GM18951 (cell line): Measurements from ENCODE around the gene ETDA.
"Not testable (repeated sequence)": the region's sequence is repeated elsewhere in the genome, so short reads cannot be mapped to it uniquely, and the experiment has no call there.

ENCODE experiments used
- POLR2A ChIP-seq: IDR thresholded peaks from 4 replicates; pipeline ENCODE4 v1.6.1; 2011; ENCODE audit warnings: mild to moderate bottlenecking; ENCODE audit not compliant: insufficient read length, insufficient read depth; ENCODE audit errors: extremely low read depth
- in situ Hi-C: fragments of 300-500 bp; cut with MboI; formaldehyde crosslinking; loops from one replicate; pipeline ENCODE4 v1.12.0; 2022; ENCODE audit warnings: low sequenced_read_pairs, mixed read lengths, inconsistent platforms; ENCODE audit not compliant: unreplicated experiment

The ETDA gene

DNA sequence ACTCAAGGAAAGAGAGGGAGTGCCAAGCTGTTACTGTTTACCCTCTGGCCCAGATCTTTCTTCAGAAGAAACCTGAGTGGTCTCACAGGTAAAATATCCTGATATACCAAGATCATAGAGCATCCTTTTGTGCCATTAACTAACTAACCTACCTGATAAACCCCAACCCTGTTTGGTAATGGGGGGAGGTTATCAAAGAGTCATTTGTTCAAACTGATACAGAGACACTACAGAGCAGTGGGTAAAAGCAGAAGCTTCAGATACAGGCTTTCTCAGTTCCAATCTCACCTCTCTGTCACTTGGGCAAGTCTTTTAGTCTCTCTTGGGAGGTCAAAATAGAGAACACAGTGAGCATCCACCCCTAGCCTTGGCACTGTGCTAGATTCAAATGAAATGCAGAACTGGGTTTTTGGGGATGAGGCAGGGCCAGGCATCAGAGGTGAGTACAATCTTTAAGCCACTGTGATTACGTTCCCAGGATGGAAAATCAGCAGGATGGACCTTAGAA is at the start of gene ETDA:
ETDA (plus strand) TSS at position 51 of the 508 bp plus-strand sequence. CDS start 1,216 bp downstream, outside the sequence.
- in situ Hi-C loops = not testable (repeated sequence)

DNA sequence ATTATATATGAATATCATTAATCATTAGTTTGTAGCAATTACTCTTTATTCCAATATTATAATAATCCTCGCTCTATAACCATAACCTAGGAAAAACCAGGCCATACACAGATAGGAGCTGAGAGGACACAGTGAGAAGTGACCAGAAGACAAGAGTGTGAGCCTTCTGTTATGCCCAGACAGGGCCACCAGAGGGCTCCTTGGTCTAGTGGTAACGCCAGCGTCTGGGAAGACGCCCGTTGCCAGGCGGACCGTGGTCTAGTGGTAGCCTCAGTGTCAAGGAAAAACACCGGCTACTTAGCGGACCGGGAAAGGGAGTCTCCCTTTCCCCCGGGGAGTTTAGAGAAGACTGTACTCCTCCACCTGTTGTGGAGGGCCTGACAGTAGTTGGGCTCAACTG is 45.4 kb upstream of the ETDA start:
- in situ Hi-C loops = not testable (repeated sequence)

GRCh38 chrX:135213200-135213844 is 38.5 kb upstream of the ETDA start:
- no peak for TF ChIP-seq POLR2A
- in situ Hi-C loops = no loop called here

DNA sequence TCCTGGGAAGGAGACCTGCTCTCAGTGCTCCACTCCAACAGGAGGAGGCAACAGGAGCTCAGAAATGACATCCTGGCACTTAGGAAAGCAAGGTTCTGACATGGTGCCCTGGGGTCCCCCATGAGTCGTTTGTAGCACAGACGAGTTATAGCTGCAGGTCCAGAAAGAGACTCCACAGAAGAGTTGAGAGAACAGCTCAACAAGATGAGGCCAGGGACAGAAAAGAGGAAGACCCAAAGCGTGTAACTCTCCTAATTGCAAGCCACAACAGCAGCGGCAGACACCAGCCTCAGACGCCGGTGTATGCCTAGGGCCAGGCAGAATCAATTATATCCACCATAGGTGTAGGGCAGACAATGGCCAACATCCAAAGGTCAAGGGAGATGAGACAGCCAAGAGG is 5.9 kb upstream of the ETDA start:
- in situ Hi-C loops = not testable (repeated sequence)

DNA sequence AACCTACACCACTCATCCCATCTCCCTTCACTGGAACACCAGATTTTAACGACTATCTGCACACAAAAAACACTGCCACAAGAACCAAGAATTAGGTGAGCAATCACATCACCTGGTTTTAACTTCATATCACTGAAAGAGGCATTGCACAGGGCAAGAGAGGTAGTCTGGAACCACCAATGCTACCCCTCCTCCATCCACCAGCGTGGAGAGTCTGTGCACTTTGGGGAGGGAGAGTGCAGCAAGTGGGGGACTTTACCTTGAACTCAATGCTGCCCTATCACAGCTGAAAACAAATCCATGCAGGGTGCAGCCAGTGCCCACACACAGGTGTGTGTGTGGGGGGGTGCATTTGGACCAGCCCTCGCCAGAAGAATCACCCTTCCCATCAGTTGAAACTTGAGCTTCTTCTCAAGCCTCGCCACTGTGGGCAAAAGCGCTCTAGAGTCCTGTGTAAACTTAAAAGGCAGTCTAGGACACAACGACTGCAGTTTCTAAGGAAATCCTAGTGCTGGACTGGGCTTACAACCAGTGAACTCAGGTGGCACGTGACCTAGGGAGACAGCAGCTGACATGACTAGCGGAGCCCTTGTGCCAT is 4.3 kb downstream of the ETDA start:
- in situ Hi-C loops = not testable (repeated sequence)

DNA sequence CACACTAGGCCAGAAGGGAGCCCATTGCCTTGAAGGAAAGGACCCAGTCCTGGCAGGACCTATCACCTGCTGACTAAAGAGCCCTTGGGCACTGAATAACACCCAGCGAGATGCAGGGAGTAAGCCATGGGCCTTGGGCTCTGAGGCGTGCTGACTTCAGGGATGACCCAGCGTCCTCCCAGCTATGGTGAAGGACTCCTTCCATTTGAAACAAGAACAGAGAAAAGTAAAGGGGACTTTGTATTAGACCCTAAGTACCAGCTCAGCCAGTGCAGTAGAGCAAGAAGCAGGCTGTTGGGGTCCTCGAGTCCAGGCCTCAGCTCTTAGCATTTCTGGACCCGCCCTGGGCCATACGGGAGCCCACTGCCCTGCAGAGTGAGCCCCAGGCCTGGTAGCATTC is 5.1 kb downstream of the ETDA start:
- in situ Hi-C loops = no loop called here
- no peak for TF ChIP-seq POLR2A

- in situ Hi-C loops = no loop called here
- TF ChIP-seq POLR2A = no peak
These were observed 5.6 kb downstream of the ETDA start for GRCh38 chrX:135257469-135257868.

GRCh38 chrX:135260976-135261375 is 9.1 kb downstream of the ETDA start:
- in situ Hi-C loops = not testable (repeated sequence)

DNA sequence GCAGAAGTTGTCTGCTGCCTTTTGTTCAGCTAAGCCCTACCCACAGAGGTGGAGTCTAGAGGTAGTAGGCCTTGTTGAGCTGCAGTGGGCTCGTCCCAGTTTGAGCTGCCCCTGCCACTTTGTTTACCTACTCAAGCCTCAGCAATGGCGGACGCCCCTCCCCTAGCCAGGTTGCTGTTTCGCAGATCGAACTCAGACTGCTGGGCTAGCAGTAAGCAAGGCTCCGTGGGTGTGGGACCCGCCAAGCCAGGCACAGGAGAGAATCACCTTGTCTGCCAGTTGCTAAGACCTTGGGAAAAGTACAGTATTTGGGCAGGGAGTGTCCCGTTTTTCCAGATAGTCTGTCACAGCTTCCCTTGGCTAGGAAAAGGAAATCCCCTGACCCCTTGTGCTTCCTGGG is 11.5 kb downstream of the ETDA start:
- in situ Hi-C loops = not testable (repeated sequence)

DNA sequence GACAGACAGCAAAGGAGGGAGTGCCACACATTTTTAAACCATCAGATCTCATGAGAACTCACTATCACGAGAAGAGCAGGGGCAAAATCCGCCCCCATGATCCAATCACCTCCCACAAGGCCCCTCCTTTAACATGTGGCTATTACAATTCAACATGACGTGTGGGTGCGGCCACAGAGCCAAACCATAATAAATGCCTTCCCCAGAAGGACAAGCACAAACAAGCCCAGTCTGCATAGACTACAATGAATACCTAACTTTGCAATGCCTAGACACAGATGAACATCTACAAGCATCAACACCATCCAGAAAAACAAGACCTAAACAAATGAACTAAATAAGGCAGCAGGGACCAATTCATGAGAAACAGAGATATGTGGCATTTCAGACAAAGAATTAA is 12.3 kb downstream of the ETDA start:
- in situ Hi-C loops = no loop called here
- no peak for TF ChIP-seq POLR2A

DNA sequence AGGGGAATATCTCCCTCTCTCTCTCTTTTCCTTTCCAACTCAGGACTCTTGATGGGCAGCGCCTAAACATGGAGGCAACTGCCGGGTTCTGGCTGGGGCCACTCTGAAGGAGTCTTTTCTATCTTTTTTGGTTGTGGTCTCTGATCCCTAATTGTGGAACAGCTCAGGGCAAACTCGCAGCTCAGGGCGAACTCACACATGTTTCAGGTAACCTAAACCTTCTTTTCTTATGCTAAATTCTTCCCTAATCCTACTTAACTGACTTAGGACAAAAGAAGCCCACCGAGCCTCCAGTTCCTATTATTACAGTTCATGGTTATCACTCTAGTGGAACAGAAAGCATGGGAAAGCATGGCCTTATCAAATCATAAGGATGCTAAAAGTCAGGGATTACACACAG is 21.3 kb downstream of the ETDA start:
- in situ Hi-C loops = no loop called here
- TF ChIP-seq POLR2A = no peak

GRCh38 chrX:135275973-135276372 is 24.1 kb downstream of the ETDA start:
- in situ Hi-C loops = no loop called here
- TF ChIP-seq POLR2A = no peak

DNA sequence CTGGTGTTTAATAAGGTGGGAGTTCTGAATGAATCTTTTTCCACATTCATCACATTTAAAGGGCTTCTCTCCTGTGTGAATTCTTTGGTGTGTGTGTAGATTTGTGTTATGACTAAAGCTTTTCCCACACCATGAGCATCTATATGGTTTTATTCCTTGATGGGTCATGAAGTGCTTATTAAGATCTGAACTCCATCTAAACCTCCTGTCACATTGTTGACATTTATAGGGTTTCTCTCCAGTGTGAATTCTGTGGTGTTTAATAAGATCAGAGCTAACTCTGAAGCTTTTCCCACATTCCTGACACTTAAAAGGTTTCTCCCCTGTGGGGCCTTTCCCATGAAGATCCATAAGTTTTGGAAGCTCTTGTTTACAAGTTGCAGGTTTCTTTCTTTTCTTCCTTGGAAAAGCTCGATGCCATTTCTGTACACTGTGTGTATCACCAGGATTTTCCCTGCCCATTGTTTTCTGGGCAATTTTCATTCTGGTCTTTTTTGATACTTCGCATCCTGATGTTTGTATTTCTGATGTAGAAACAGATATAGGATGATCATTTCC is 35.5 kb downstream of the ETDA start:
- in situ Hi-C loops = no loop called here
- TF ChIP-seq POLR2A = no peak

DNA sequence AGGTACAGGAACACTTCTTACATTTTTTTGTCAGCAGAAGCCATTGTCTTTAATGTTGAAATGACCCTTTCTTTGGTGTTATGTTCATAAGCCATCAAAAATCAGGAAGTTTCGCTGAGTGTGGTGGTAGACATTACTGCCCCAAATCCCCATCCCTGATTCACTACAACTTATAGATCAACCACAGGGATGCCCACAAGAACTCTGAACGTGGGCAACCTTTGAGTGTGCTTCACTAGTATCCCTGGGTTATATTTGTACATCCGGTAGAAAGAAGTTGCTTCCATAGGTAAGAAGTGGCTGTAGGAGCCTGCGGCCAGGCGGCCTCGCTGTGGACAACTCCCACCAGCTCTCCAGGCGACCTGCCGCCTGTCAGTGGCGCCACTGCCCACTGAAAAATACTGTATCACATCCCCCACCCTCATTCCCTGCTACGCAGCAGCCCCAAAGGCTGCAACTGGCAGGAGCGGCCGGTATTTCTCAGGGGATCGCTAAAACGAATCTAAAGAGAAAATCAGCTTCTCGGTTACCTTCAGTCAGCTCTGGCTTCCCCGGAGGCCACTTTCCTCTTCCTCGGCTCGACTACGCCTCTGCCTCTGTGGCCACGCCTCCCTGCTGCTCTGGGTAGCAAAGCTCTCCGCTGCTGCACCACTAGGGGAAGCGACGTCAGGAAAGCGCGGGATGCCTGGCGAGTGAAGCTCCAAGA is 43.5 kb downstream of the ETDA start:
- no peak for TF ChIP-seq POLR2A
- in situ Hi-C loops = no loop called here
